CD14-positive monocyte (primary cell): Measurements from ENCODE around the gene PARP8. TPM values are rescaled to one million over a fixed set of nuclear protein-coding genes. Genes with fewer than 3 reads are reported as not detected.
"Not testable (repeated sequence)": the region's sequence is repeated elsewhere in the genome, so short reads cannot be mapped to it uniquely, and the experiment has no call there.

Experiments
- DNase-seq, 3 donors: peaks; one replicate each; pipeline ENCODE4 v3.0.0-alpha.2; 2011 to 2022
- H2AFZ ChIP-seq: 2 replicates; pipeline ENCODE4 v1.6.0; 2012; ENCODE audit warnings: mild to moderate bottlenecking, low read depth, low read length, inconsistent platforms; ENCODE audit not compliant: insufficient read depth, poor library complexity, severe bottlenecking
- H3K27ac ChIP-seq, 2 donors: 1 replicate in 1 of 2; 2 replicates in 1 of 2; pipeline ENCODE4 v1.5.1; 2012 to 2013; ENCODE audit warnings: low read length in 2 of 2, control low read depth in 1 of 2, inconsistent platforms in 1 of 2, low read depth in 1 of 2, mild to moderate bottlenecking in 1 of 2
- H3K27me3 ChIP-seq, 2 donors: one replicate each; pipeline versions ENCODE4 v1.6.0 to v1.6.1; 2011 to 2013; ENCODE audit warnings: low read length in 2 of 2; ENCODE audit not compliant: control insufficient read depth in 2 of 2, insufficient read depth in 2 of 2
- H3K36me3 ChIP-seq, 2 donors: replicated peaks in 1 of 2; 1 replicate in 1 of 2; 2 replicates in 1 of 2; pipeline versions ENCODE4 v1.5.1 to v1.6.1; 2012 to 2013; ENCODE audit warnings: low read length in 2 of 2, control low read depth in 1 of 2, inconsistent platforms in 1 of 2, mild to moderate bottlenecking in 1 of 2; ENCODE audit not compliant: insufficient read depth in 2 of 2, control insufficient read depth in 1 of 2
- H3K4me1 ChIP-seq, 2 donors: 1 replicate in 1 of 2; 2 replicates in 1 of 2; pipeline versions ENCODE4 v1.5.1 to v1.6.1; 2012 to 2013; ENCODE audit warnings: low read length in 2 of 2, control low read depth in 1 of 2, inconsistent platforms in 1 of 2, mild to moderate bottlenecking in 1 of 2, moderate library complexity in 1 of 2; ENCODE audit not compliant: insufficient read depth in 2 of 2, control insufficient read depth in 1 of 2
- H3K4me2 ChIP-seq: replicated peaks from 2 replicates; pipeline ENCODE3; 2012; ENCODE audit warnings: low read length, moderate library complexity, mild to moderate bottlenecking; ENCODE audit not compliant: poor library complexity, severe bottlenecking; ENCODE audit errors: extremely low read depth
- H3K4me3 ChIP-seq, 3 experiments: fragments of 200-600 bp in 1 of 3; sonication (generic) in 1 of 3; replicated peaks in 1 of 3; 1 replicate in 2 of 3; 2 replicates in 1 of 3; pipeline ENCODE4 v1.5.1; 2011 to 2013; ENCODE audit warnings: low read length in 3 of 3, mild to moderate bottlenecking in 3 of 3, control low read depth in 2 of 3, low read depth in 2 of 3, inconsistent platforms in 1 of 3, moderate library complexity in 1 of 3
- H3K79me2 ChIP-seq: 2 replicates; pipeline ENCODE4 v1.6.0; 2012; ENCODE audit warnings: mild to moderate bottlenecking, control low read depth, inconsistent platforms, low read length, moderate library complexity; ENCODE audit not compliant: insufficient read depth
- H3K9ac ChIP-seq: 2 replicates; pipeline ENCODE4 v1.6.0; 2017; ENCODE audit warnings: low read length, mild to moderate bottlenecking; ENCODE audit not compliant: insufficient read depth, poor library complexity, severe bottlenecking
- H3K9me3 ChIP-seq, 2 donors: replicated peaks in 1 of 2; 1 replicate in 1 of 2; 2 replicates in 1 of 2; pipeline versions ENCODE4 v1.5.1 to v1.6.1; 2012 to 2013; ENCODE audit warnings: low read length in 2 of 2, control low read depth in 1 of 2; ENCODE audit not compliant: control insufficient read depth in 1 of 2, insufficient read depth in 1 of 2
- H4K20me1 ChIP-seq: 2 replicates; pipeline ENCODE4 v1.6.0; 2012; ENCODE audit warnings: mild to moderate bottlenecking, low read length, control low read depth, moderate library complexity; ENCODE audit not compliant: insufficient read depth
- H3K27ac Mint-ChIP-seq, 7 donors: one replicate each; pipeline ENCODE4 v1.8.0; 2020; ENCODE audit warnings: mild to moderate bottlenecking in 7 of 7, mixed read lengths in 7 of 7, moderate library complexity in 6 of 7, inconsistent platforms in 2 of 7
- H3K27me3 Mint-ChIP-seq, 3 donors: one replicate each; pipeline ENCODE4 v1.8.0; 2021 to 2022; ENCODE audit warnings: low read depth in 3 of 3, mild to moderate bottlenecking in 3 of 3, mixed read lengths in 3 of 3, moderate library complexity in 3 of 3, inconsistent platforms in 1 of 3
- H3K36me3 Mint-ChIP-seq, 2 donors: one replicate each; pipeline ENCODE4 v1.8.0; 2020; ENCODE audit warnings: mixed read lengths in 2 of 2, inconsistent platforms in 1 of 2, mild to moderate bottlenecking in 1 of 2
- H3K4me1 Mint-ChIP-seq: one replicate; pipeline ENCODE4 v1.8.0; 2020; ENCODE audit warnings: mild to moderate bottlenecking, mixed read lengths
- H3K4me3 Mint-ChIP-seq, 2 donors: one replicate each; pipeline ENCODE4 v1.8.0; 2020; ENCODE audit warnings: mild to moderate bottlenecking in 2 of 2, mixed read lengths in 2 of 2, moderate library complexity in 1 of 2
- H3K9me3 Mint-ChIP-seq, 7 donors: one replicate each; pipeline ENCODE4 v1.8.0; 2020 to 2022; ENCODE audit warnings: mixed read lengths in 7 of 7, mild to moderate bottlenecking in 6 of 7, moderate library complexity in 6 of 7, inconsistent platforms in 2 of 7
- CTCF ChIP-seq: fragments of 200-600 bp; IDR thresholded peaks from one replicate; pipeline ENCODE4 v1.8.0; 2022; ENCODE audit warnings: antibody characterized with exemption, mild to moderate bottlenecking
- WGBS: methylation state at CpG from one replicate; pipeline ENCODE4 v1.1.5; 2013; ENCODE audit warnings: missing lambda C conversion rate; ENCODE audit not compliant: insufficient coverage; 5-methylcytosine and 5-hydroxymethylcytosine counted together
- intact Hi-C, 2 donors: fragments of 100-400 bp; cut with micrococcal nuclease; formaldehyde crosslinking; loops; one replicate each; pipeline versions ENCODE4 v1.15.0 to v1.15.1; 2023
- polyA minus RNA-seq: library from RNA; depleted of rRNA, polyadenylated mRNA; stranded (reverse); fragments of >200 nt; gene quantifications from 2 replicates; pipeline ENCODE4 v1.2.3, GENCODE V29; 2012
- polyA plus RNA-seq, 3 donors: library from polyadenylated mRNA; depleted of rRNA in 1 of 3; unstranded in 2 of 3; stranded (reverse) in 1 of 3; fragments of 300-500 nt in 2 of 3; fragments of >200 nt in 1 of 3; fragmentation: Illumina TruSeq in 2 of 3; gene quantifications; 1 replicate in 2 of 3; 2 replicates in 1 of 3; pipeline ENCODE4 v1.2.3, GENCODE V29; 2012 to 2021
- total RNA-seq, 12 experiments: library from RNA in 1 of 12; stranded (reverse) in 1 of 12; fragments of 120-200 nt in 1 of 12; gene quantifications; one replicate each; pipeline ENCODE4 v1.2.4 and lab custom pipeline; 2013 to 2026; ENCODE audit warnings: mixed read lengths in 6 of 12, inconsistent platforms in 1 of 12

The PARP8 gene
- total RNA-seq (2013) = 66.0 TPM
- polyA plus RNA-seq (100 to 1,000 TPM in 1 of 3 donors, 10 to 100 TPM in 2; 27.5 to 170 (median 40.6) TPM), polyA minus RNA-seq (59.3 and 81.3 TPM in 2 replicates), total RNA-seq (lab: John Stamatoyannopoulos, UW) (28.1 to 183 (median 148) reads per million in 11 experiments)

GRCh38 chr5:50666261-50667022 is at the start of gene PARP8:
Gene PARP8, plus strand, starts transcription at chr5:50666637. Its CDS starts 459 bp downstream, at chr5:50667096.
- Histone ChIP-seq H4K20me1 (peaks cover 10% of the 10 kb centered on the region), H3K4me2 (peak within 1 kb of the TSS; percentile 73), H3K9me3 (no peaks in the 10 kb centered on the region), H3K4me3 (peak within 1 kb of the TSS; percentile 84 to 92 (median 88)), H3K79me2 (peaks cover 63% of the 10 kb centered on the region), H2AFZ (peak within 1 kb of the TSS; percentile 77), H3K36me3 (no peaks in the 10 kb centered on the region), H3K27me3 (no peaks in the 10 kb centered on the region), H3K4me1 (peaks cover 48 to 64% of the 10 kb centered on the region in 2 donors), H3K9ac (peak within 1 kb of the TSS; percentile 96), H3K27ac (peak within 1 kb of the TSS; percentile 95 to 98)
- Mint-ChIP-seq H3K9me3 (no peaks in the 10 kb centered on the region), H3K27ac (peak within 1 kb of the TSS; percentile 97 to 99 (median 98)), H3K27me3 (no peaks in the 10 kb centered on the region), H3K36me3 (peaks cover 0 to 4% of the 10 kb centered on the region in 2 donors), H3K4me1 (peaks cover 61% of the 10 kb centered on the region), H3K4me3 (peak within 1 kb of the TSS; percentile 93 to 98)
- WGBS = under 1% methylated on average over 52 of the region's 66 CpGs
- no peak for TF ChIP-seq CTCF
- intact Hi-C loops = loop anchor here (5.0 to 10.0 kb wide), 3 partner anchors 56 to 222 kb away; partner anchors contain the start of gene EMB (in 1 of the 2)
- DNase-seq = peak; percentile 33 to 50 (median 35)

GRCh38 chr5:50623666-50624065 is 42.8 kb upstream of the PARP8 start:
- no peak for DNase-seq
- H3K27ac Mint-ChIP-seq = peak overlapping the region in 1 of 7 donors; percentile 1

GRCh38 chr5:50634866-50635265 is 31.6 kb upstream of the PARP8 start:
- no CpG with 5 or more reads among the region's 2 CpGs for WGBS
- Histone ChIP-seq H2AFZ (peak overlapping the region; percentile 53), H3K27ac (peak overlapping the region in 1 of 2 donors; percentile 68), H3K4me1 (peaks cover 38 to 46% of the 10 kb centered on the region in 2 donors), H3K4me3 (peak overlapping the region in 1 of 3 experiments; percentile 52), H3K4me2 (peak overlapping the region; percentile 33)
- H3K27me3 ChIP-seq, H3K36me3 ChIP-seq, intact Hi-C loops, H3K9me3 ChIP-seq, H3K36me3 Mint-ChIP-seq, H3K9me3 Mint-ChIP-seq, H4K20me1 ChIP-seq, H3K27me3 Mint-ChIP-seq, H3K9ac ChIP-seq, H3K79me2 ChIP-seq: not testable (repeated sequence)
- peak; percentile 27 to 61 (median 33) for DNase-seq
- Mint-ChIP-seq H3K4me3 (peak overlapping the region in 1 of 2 donors; percentile 48), H3K4me1 (peaks cover 46% of the 10 kb centered on the region), H3K27ac (peak overlapping the region in 2 of 7 donors; percentile 24 to 50)

More at GRCh38 chr5:50623666-50624065, 42.8 kb upstream of the PARP8 start:
- H3K4me3 ChIP-seq = no peak overlapping the region
- intact Hi-C loops = no loop called here
- no peak overlapping the region for H2AFZ ChIP-seq
- H3K36me3 Mint-ChIP-seq = peaks cover 0 to 5% of the 10 kb centered on the region in 2 donors
- peaks cover 12% of the 10 kb centered on the region for H3K4me1 Mint-ChIP-seq
- H3K27ac ChIP-seq = no peak overlapping the region
- H3K27me3 ChIP-seq = no peaks in the 10 kb centered on the region
- no peaks in the 10 kb centered on the region for H3K9me3 ChIP-seq
- TF ChIP-seq CTCF = no peak
- 100% methylated on average over 3 of the region's 3 CpGs for WGBS
- H3K4me2 ChIP-seq = no peak overlapping the region
- H3K79me2 ChIP-seq = no peaks in the 10 kb centered on the region
- H3K4me3 Mint-ChIP-seq = no peak overlapping the region
- no peaks in the 10 kb centered on the region for H3K4me1 ChIP-seq
- no peaks in the 10 kb centered on the region for H3K36me3 ChIP-seq
- H3K9me3 Mint-ChIP-seq = peaks cover 4 to 11% (median 7%) of the 10 kb centered on the region in 7 donors
- H3K27me3 Mint-ChIP-seq = peaks cover 0 to 2% (median 1%) of the 10 kb centered on the region in 3 donors
- no peaks in the 10 kb centered on the region for H4K20me1 ChIP-seq
- no peak overlapping the region for H3K9ac ChIP-seq
